ENCODE results near the gene DLST. TPM values are rescaled to one million over a fixed set of nuclear protein-coding genes. Genes with fewer than 3 reads are reported as not detected.

DLST gene
- total and polyA plus RNA-seq, 11 donors = 75.7 to 251 (median 190) TPM

- intact Hi-C loops (cut with DNase I) = loop anchor here in 7 of 10 donors (1.0 to 5.0 kb wide), 5 partner anchors 35 to 179 kb away; no protein-coding TSS in a partner anchor
- Histone ChIP-seq H3K9me3 (no peaks in the 10 kb centered on the region), H3K4me3 (no peak overlapping the region), H3K36me3 (no peaks in the 10 kb centered on the region), H3K27ac (no peak overlapping the region), H3K27me3 (no peaks in the 10 kb centered on the region), H3K4me1 (peaks cover 10 to 61% (median 42%) of the 10 kb centered on the region in 12 donors)
- ATAC-seq (no peak), DNase-seq (no peak)
- 83 to 96% (median 94%) methylated on average over 6 of the region's 6 CpGs for WGBS, 4 donors
- TF ChIP-seq CTCF (IDR thresholded peaks at IDR 0.05) (no peak), POLR2A (IDR thresholded peaks at IDR 0.05) (no peak)
These were observed 30.4 kb downstream of the DLST start for GRCh38 chr14:74912111-74912510.

GRCh38 chr14:74912801-74913200 lies 31.1 kb downstream of the DLST start:
- 93 to 96% (median 96%) methylated on average over 8 to 10 of the region's 10 CpGs for WGBS, 4 donors
- Histone ChIP-seq H3K27me3 (no peaks in the 10 kb centered on the region), H3K4me1 (peaks cover 3 to 61% (median 42%) of the 10 kb centered on the region in 12 donors), H3K27ac (no peak overlapping the region), H3K36me3 (no peaks in the 10 kb centered on the region), H3K9me3 (no peaks in the 10 kb centered on the region), H3K4me3 (no peak overlapping the region)
- ATAC-seq = no peak
- intact Hi-C loops (cut with DNase I) = loop anchor here in 7 of 10 donors (1.0 to 5.0 kb wide), 5 partner anchors 34 to 178 kb away; no protein-coding TSS in a partner anchor
- no peak for DNase-seq
- TF ChIP-seq POLR2A (IDR thresholded peaks at IDR 0.05) = no peak
- no peak for TF ChIP-seq CTCF (IDR thresholded peaks at IDR 0.05)

GRCh38 chr14:74913393-74913910 lies 31.7 kb downstream of the DLST start:
- ATAC-seq (no peak), DNase-seq (no peak)
- intact Hi-C loops (cut with DNase I) = loop anchor here in 6 of 10 donors (2.0 to 5.0 kb wide), 4 partner anchors 34 to 177 kb away; no protein-coding TSS in a partner anchor
- 71 to 78% (median 75%) methylated on average over 5 of the region's 5 CpGs for WGBS, 4 donors
- no peaks in the 10 kb centered on the region for H3K27me3 ChIP-seq
- peak overlapping the region in 1 of 12 donors; percentile 13 for H3K27ac ChIP-seq
- TF ChIP-seq CTCF (IDR thresholded peaks at IDR 0.05) (no peak), POLR2A (IDR thresholded peaks at IDR 0.05) (no peak)
- H3K36me3 ChIP-seq = no peaks in the 10 kb centered on the region
- H3K4me1 ChIP-seq = peaks cover 0 to 61% (median 42%) of the 10 kb centered on the region in 12 donors
- no peaks in the 10 kb centered on the region for H3K9me3 ChIP-seq
- H3K4me3 ChIP-seq = no peak overlapping the region

GRCh38 chr14:74913986-74914573 lies 32.4 kb downstream of the DLST start:
- TF ChIP-seq POLR2A (IDR thresholded peaks at IDR 0.05) (no peak), CTCF (IDR thresholded peaks at IDR 0.05) (peak; percentile 64 to 87 (median 76))
- DNase-seq = peak in 4 of 5 donors; percentile 75 to 78 (median 76)

More at GRCh38 chr14:74913986-74914573, 32.4 kb downstream of the DLST start:
- Histone ChIP-seq H3K4me1 (peaks cover 0 to 55% (median 40%) of the 10 kb centered on the region in 12 donors), H3K27ac (peak overlapping the region in 8 of 12 donors; percentile 23 to 70 (median 33)), H3K9me3 (no peaks in the 10 kb centered on the region), H3K27me3 (no peaks in the 10 kb centered on the region), H3K4me3 (no peak overlapping the region), H3K36me3 (no peaks in the 10 kb centered on the region)
- 37 to 52% (median 43%) methylated on average over 5 to 6 of the region's 6 CpGs for WGBS, 4 donors
- peak; percentile 44 to 68 (median 60) for ATAC-seq
- intact Hi-C loops (cut with DNase I) = loop anchor here in 8 of 10 donors (2.0 to 5.0 kb wide), 6 partner anchors 21 to 177 kb away; no protein-coding TSS in a partner anchor
